GM23248 (cell line): ENCODE measurements around the gene KIF6. TPM values are rescaled to one million over a fixed set of nuclear protein-coding genes. Genes with fewer than 3 reads are reported as not detected.
A peak's percentile ranks its signal among the peaks of the same experiment; 100 is the strongest.

ENCODE experiments used
- DNase-seq: peaks from one replicate; pipeline ENCODE4 v3.0.0-alpha.2; 2015
- H2AFZ ChIP-seq: fragments of 200-600 bp; sonication (generic); 2 replicates; pipeline ENCODE4 v1.6.1; 2016; ENCODE audit warnings: antibody characterized with exemption
- H3F3A ChIP-seq: fragments of 200-600 bp; sonication (generic); 2 replicates; pipeline ENCODE4 v1.6.1; 2016; ENCODE audit warnings: mild to moderate bottlenecking, antibody characterized with exemption, mixed run types; ENCODE audit not compliant: insufficient read depth
- H3K27ac ChIP-seq: fragments of 200-600 bp; sonication (generic); 2 replicates; pipeline ENCODE4 v1.5.1; 2016; ENCODE audit warnings: mild to moderate bottlenecking
- H3K27me3 ChIP-seq: fragments of 200-600 bp; sonication (generic); replicated peaks from 2 replicates; pipeline ENCODE4 v1.6.1; 2016; ENCODE audit warnings: mild to moderate bottlenecking; ENCODE audit not compliant: insufficient read depth
- H3K36me3 ChIP-seq: fragments of 200-600 bp; sonication (generic); 2 replicates; pipeline ENCODE4 v1.6.1; 2016; ENCODE audit warnings: low read depth, mild to moderate bottlenecking
- H3K4me1 ChIP-seq: fragments of 200-600 bp; sonication (generic); 2 replicates; pipeline ENCODE4 v1.6.1; 2016; ENCODE audit warnings: mild to moderate bottlenecking; ENCODE audit not compliant: insufficient read depth
- H3K4me2 ChIP-seq: fragments of 200-600 bp; sonication (generic); one replicate; pipeline ENCODE4 v1.6.1; 2016; ENCODE audit warnings: mild to moderate bottlenecking; ENCODE audit not compliant: unreplicated experiment
- H3K4me3 ChIP-seq: fragments of 200-600 bp; sonication (generic); 2 replicates; pipeline ENCODE4 v1.5.1; 2016; ENCODE audit warnings: mild to moderate bottlenecking
- H3K79me2 ChIP-seq: fragments of 200-600 bp; sonication (generic); 2 replicates; pipeline ENCODE4 v1.6.1; 2016; ENCODE audit warnings: mild to moderate bottlenecking; ENCODE audit not compliant: insufficient read depth
- H3K9ac ChIP-seq: fragments of 200-600 bp; sonication (generic); 2 replicates; pipeline ENCODE4 v1.6.1; 2016; ENCODE audit warnings: mild to moderate bottlenecking
- H3K9me2 ChIP-seq: fragments of 200-600 bp; sonication (generic); 2 replicates; pipeline ENCODE4 v1.6.1; 2016; ENCODE audit warnings: mixed run types, mild to moderate bottlenecking, moderate library complexity; ENCODE audit not compliant: insufficient read depth
- H3K9me3 ChIP-seq: fragments of 200-600 bp; sonication (generic); one replicate; pipeline ENCODE4 v1.6.1; 2017; ENCODE audit warnings: low read depth
- H4K20me1 ChIP-seq: fragments of 200-600 bp; sonication (generic); 2 replicates; pipeline ENCODE4 v1.6.0; 2016; ENCODE audit not compliant: insufficient read depth
- EZH2 ChIP-seq: fragments of 200-600 bp; sonication (generic); IDR thresholded peaks from 2 replicates; pipeline ENCODE4 v1.6.1; 2018; ENCODE audit warnings: antibody characterized with exemption, mild to moderate bottlenecking; ENCODE audit not compliant: insufficient read depth, poor library complexity, severe bottlenecking
- EZH2phosphoT487 ChIP-seq: fragments of 200-600 bp; sonication (generic); IDR thresholded peaks from 2 replicates; pipeline ENCODE4 v1.6.1; 2018; ENCODE audit warnings: antibody characterized with exemption, moderate library complexity, mild to moderate bottlenecking, low read depth; ENCODE audit not compliant: insufficient read depth
- WGBS, 2 experiments: methylation state at CpG; one replicate each; pipeline ENCODE4 v1.1.6; 2015 to 2017; ENCODE audit warnings: low lambda C conversion rate in 2 of 2, low coverage in 1 of 2; ENCODE audit errors: missing lambda C conversion rate in 2 of 2; 5-methylcytosine and 5-hydroxymethylcytosine counted together
- in situ Hi-C: fragments of 300-500 bp; cut with MboI; formaldehyde crosslinking; loops from 2 replicates; pipeline ENCODE4 v1.15.0; 2020
- polyA plus RNA-seq: library from polyadenylated mRNA; unstranded; fragments of >200 nt; fragmentation: Nextera tagmentation; extraction: Ambion mirVana; gene quantifications from 2 replicates; pipeline ENCODE4 v1.2.1, GENCODE V29; 2016
- total RNA-seq: library from RNA; depleted of rRNA; stranded (reverse); fragments of >200 nt; shearing (Covaris generic); gene quantifications from 2 replicates; pipeline ENCODE4 v1.2.3, GENCODE V29; 2014

The KIF6 gene
- total and polyA plus RNA-seq, 2 experiments from 2014 or later: 0.22 to 0.91 TPM

DNA sequence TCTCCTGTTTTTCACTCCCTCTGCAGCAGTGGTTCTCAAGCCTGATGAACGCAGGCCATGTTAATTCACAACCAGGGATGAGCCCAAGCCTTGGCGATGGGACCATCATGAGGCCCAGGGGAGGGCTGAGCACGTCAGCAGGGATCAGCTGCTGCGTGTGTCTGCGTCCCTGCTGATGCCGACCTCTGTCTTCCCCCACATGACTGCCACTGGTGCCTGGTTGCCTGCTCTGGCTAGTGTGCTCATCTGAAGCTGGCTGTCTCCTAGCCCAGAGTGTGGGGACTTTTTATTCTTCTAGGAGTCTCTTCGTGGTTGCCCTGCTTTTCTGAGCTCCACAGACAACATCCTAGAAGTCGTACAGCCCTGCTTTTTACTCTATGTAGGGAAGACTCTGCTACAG, 361.9 kb downstream of the KIF6 start:
- no peak for DNase-seq
- Histone ChIP-seq H2AFZ (no peak overlapping the region), H4K20me1 (no peaks in the 10 kb centered on the region), H3K9me3 (no peaks in the 10 kb centered on the region), H3K36me3 (no peaks in the 10 kb centered on the region), H3K27ac (no peak overlapping the region), H3K9ac (no peak overlapping the region), H3F3A (no peaks in the 10 kb centered on the region), H3K4me2 (no peak overlapping the region), H3K4me3 (no peak overlapping the region), H3K27me3 (no peaks in the 10 kb centered on the region), H3K4me1 (peaks cover 12% of the 10 kb centered on the region), H3K9me2 (no peaks in the 10 kb centered on the region), H3K79me2 (no peaks in the 10 kb centered on the region)
- WGBS, 2 experiments: 92% methylated on average over 8 of the region's 8 CpGs
- TF ChIP-seq EZH2 (no peak), EZH2phosphoT487 (no peak)
- in situ Hi-C loops: loop anchor here (10.0 to 25.0 kb wide), 2 partner anchors 952 to 1474 kb away; no protein-coding TSS in a partner anchor

GRCh38 chr6:39362487-39362865, 362.7 kb downstream of the KIF6 start:
- no peaks in the 10 kb centered on the region for H3K79me2 ChIP-seq
- peaks cover 12% of the 10 kb centered on the region for H3K4me1 ChIP-seq
- no peaks in the 10 kb centered on the region for H3K9me3 ChIP-seq
- in situ Hi-C loops: loop anchor here (10.0 to 25.0 kb wide), 2 partner anchors 952 to 1475 kb away; no protein-coding TSS in a partner anchor
- H3K9ac ChIP-seq: no peak overlapping the region
- peak; percentile 70 for DNase-seq
- peak overlapping the region; percentile 71 for H3K4me2 ChIP-seq
- H3K9me2 ChIP-seq: no peaks in the 10 kb centered on the region
- no peaks in the 10 kb centered on the region for H3F3A ChIP-seq
- H3K36me3 ChIP-seq: no peaks in the 10 kb centered on the region
- H2AFZ ChIP-seq: peak overlapping the region; percentile 90
- no peak overlapping the region for H3K4me3 ChIP-seq
- H3K27ac ChIP-seq: no peak overlapping the region
- H4K20me1 ChIP-seq: no peaks in the 10 kb centered on the region
- WGBS, 2 experiments: 2 to 7% methylated on average over 3 of the region's 3 CpGs
- TF ChIP-seq EZH2 (no peak), EZH2phosphoT487 (no peak)
- H3K27me3 ChIP-seq: no peaks in the 10 kb centered on the region

DNA sequence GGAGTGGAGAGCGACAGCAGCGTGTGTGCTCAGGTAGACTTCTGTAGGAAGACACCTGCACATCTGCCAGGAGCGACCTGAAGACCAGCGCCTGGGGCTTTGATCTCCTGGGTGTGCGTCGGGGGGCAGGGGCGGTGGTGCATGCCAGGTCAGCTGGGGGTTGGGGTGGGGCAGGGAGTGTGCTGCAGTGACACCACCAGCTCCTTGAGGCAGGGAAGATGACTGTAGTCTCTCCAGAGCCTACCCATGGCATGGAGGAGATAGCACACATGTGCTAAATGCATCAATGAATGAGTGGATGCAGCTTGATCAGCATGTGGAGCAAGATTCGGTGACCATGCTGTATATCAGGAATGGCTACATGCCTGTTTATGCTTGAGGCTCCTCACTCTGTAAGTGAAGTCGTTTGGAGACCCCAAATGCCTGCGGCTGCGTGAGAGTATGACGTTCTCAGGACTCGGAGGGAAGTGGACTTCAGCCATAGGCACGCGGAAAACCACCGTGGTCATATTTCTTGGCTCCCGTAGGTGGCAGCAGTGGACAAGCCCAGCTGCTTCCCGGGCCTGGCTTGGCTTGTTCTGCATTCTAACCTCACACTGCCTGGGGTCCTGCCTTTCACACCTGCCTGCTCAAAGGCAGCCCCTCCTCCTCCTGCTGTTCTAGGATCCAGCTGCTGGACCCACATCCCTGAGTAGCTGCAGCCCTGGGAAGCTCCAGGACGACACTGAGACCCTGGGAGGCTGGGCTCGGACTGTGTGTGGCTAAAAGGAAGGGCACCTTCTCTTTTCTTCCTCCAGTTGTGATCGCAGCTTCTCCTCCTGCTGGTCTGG, 363.3 kb downstream of the KIF6 start:
- Histone ChIP-seq H3K9me2 (no peaks in the 10 kb centered on the region), H3K4me3 (no peak overlapping the region), H4K20me1 (no peaks in the 10 kb centered on the region), H3K4me1 (peaks cover 12% of the 10 kb centered on the region), H3K27ac (no peak overlapping the region), H2AFZ (peak overlapping the region; percentile 90), H3K36me3 (no peaks in the 10 kb centered on the region), H3K79me2 (no peaks in the 10 kb centered on the region), H3K27me3 (no peaks in the 10 kb centered on the region), H3K9me3 (no peaks in the 10 kb centered on the region), H3K9ac (no peak overlapping the region), H3K4me2 (peak overlapping the region; percentile 71), H3F3A (no peaks in the 10 kb centered on the region)
- DNase-seq: peak; percentile 86
- 26 to 28% methylated on average over 21 of the region's 21 CpGs for WGBS, 2 experiments
- TF ChIP-seq EZH2phosphoT487 (no peak), EZH2 (no peak)
- in situ Hi-C loops: loop anchor here (10.0 to 25.0 kb wide), 2 partner anchors 953 to 1475 kb away; no protein-coding TSS in a partner anchor

GRCh38 chr6:39360378-39360777, 364.8 kb downstream of the KIF6 start:
- Histone ChIP-seq H3K9me3 (no peaks in the 10 kb centered on the region), H3K36me3 (no peaks in the 10 kb centered on the region), H3K4me1 (peaks cover 7% of the 10 kb centered on the region), H3K27ac (no peak overlapping the region), H4K20me1 (no peaks in the 10 kb centered on the region), H3K9ac (no peak overlapping the region), H2AFZ (no peak overlapping the region), H3K79me2 (no peaks in the 10 kb centered on the region), H3F3A (no peaks in the 10 kb centered on the region), H3K4me2 (no peak overlapping the region), H3K27me3 (no peaks in the 10 kb centered on the region), H3K9me2 (no peaks in the 10 kb centered on the region), H3K4me3 (no peak overlapping the region)
- TF ChIP-seq EZH2phosphoT487: no peak
- TF ChIP-seq EZH2: no peak
- 79 to 85% methylated on average over 9 of the region's 9 CpGs for WGBS, 2 experiments
- DNase-seq: no peak
- in situ Hi-C loops: loop anchor here (10.0 to 25.0 kb wide), 2 partner anchors 954 to 1477 kb away; no protein-coding TSS in a partner anchor
